Glutamatergic neuron (in vitro differentiated cells): ENCODE data around the gene RCOR1. TPM values are rescaled to one million over a fixed set of nuclear protein-coding genes. Genes with fewer than 3 reads are reported as not detected.

Experiments
- DNase-seq: peaks from one replicate; pipeline ENCODE4 v3.0.0; 2022
- H3K27ac Mint-ChIP-seq: one replicate; pipeline ENCODE4 v1.8.0; 2020; ENCODE audit warnings: mild to moderate bottlenecking, mixed read lengths, inconsistent platforms; ENCODE audit not compliant: unreplicated experiment
- H3K27me3 Mint-ChIP-seq: one replicate; pipeline ENCODE4 v1.8.0; 2020; ENCODE audit warnings: mild to moderate bottlenecking, moderate library complexity, mixed read lengths, inconsistent platforms; ENCODE audit not compliant: unreplicated experiment
- H3K36me3 Mint-ChIP-seq: one replicate; pipeline ENCODE4 v1.8.0; 2020; ENCODE audit warnings: mild to moderate bottlenecking, mixed read lengths, inconsistent platforms; ENCODE audit not compliant: unreplicated experiment
- H3K4me1 Mint-ChIP-seq: one replicate; pipeline ENCODE4 v1.8.0; 2020; ENCODE audit warnings: mild to moderate bottlenecking, low read depth, mixed read lengths, inconsistent platforms; ENCODE audit not compliant: unreplicated experiment
- H3K4me3 Mint-ChIP-seq: one replicate; pipeline ENCODE4 v1.8.0; 2020; ENCODE audit warnings: mild to moderate bottlenecking, mixed read lengths, inconsistent platforms; ENCODE audit not compliant: unreplicated experiment
- H3K9me3 Mint-ChIP-seq: one replicate; pipeline ENCODE4 v1.8.0; 2020; ENCODE audit warnings: mild to moderate bottlenecking, moderate library complexity, mixed read lengths, inconsistent platforms; ENCODE audit not compliant: unreplicated experiment
- total RNA-seq: library from RNA; stranded (reverse); fragmentation: NEBNext Ultra II Directional; extraction: Animal tissue kit (Norgen Biotek cat#: 25700); gene quantifications from one replicate; pipeline ENCODE4 v1.2.1, GENCODE V29; 2021; ENCODE audit not compliant: unreplicated experiment
- TF ChIP-seq, protein P1 (sequence below): fragments of 200-600 bp; sonication (generic); IDR thresholded peaks from one replicate; pipeline ENCODE4 v1.5.0; 2021; ENCODE audit not compliant: partially characterized antibody, unreplicated experiment

The RCOR1 gene
- total RNA-seq, 1 donor from 2014 or later, result 14.3 TPM

DNA sequence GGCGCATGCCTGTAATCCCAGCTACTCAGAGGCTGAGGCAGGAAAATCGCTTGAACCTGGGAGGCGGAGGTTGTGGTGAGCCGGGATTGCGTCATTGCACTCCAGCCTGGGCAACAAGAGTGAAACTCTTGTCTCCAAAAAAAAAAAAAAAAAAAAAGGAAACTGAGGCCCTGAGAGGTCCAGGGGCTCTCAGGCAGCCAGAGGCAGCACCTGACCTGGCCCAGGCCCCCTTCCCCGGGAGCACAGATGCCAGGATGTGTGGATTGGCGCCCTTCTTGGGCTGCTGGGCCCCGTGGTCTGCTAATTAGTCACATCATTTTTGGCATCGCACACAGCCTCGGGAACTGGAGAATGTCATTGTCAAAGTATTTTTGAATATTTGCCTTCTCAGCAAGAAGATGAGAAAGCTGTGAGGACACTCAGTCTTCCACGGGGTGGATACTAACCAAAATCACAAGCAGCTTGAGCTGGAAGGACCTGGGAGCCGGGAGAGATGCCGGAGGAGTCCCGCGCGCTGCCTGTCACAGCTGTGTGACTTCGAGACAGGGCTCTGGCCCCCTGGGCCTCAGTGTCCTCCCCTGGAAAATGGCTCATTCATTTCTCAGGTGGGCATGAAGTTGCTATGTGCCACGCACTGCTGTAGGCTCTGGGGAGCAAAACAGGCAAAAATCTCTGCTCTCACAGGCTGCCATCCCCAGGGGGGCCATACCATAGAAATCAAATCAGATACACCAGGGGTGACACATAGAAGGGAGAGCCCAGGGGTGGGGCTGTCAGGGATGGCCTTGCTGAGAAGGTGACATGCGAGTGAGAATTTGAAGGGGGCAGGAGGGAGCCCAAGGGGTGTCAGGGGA is 12.5 kb upstream of the RCOR1 start:
- Mint-ChIP-seq H3K9me3 (no peaks in the 10 kb centered on the region), H3K36me3 (no peaks in the 10 kb centered on the region), H3K4me1 (no peaks in the 10 kb centered on the region), H3K4me3 (no peak overlapping the region), H3K27me3 (peaks cover 3% of the 10 kb centered on the region), H3K27ac (no peak overlapping the region)
- DNase-seq, result no peak
- TF ChIP-seq, protein P1, sequence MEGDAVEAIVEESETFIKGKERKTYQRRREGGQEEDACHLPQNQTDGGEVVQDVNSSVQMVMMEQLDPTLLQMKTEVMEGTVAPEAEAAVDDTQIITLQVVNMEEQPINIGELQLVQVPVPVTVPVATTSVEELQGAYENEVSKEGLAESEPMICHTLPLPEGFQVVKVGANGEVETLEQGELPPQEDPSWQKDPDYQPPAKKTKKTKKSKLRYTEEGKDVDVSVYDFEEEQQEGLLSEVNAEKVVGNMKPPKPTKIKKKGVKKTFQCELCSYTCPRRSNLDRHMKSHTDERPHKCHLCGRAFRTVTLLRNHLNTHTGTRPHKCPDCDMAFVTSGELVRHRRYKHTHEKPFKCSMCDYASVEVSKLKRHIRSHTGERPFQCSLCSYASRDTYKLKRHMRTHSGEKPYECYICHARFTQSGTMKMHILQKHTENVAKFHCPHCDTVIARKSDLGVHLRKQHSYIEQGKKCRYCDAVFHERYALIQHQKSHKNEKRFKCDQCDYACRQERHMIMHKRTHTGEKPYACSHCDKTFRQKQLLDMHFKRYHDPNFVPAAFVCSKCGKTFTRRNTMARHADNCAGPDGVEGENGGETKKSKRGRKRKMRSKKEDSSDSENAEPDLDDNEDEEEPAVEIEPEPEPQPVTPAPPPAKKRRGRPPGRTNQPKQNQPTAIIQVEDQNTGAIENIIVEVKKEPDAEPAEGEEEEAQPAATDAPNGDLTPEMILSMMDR, result no peak

DNA sequence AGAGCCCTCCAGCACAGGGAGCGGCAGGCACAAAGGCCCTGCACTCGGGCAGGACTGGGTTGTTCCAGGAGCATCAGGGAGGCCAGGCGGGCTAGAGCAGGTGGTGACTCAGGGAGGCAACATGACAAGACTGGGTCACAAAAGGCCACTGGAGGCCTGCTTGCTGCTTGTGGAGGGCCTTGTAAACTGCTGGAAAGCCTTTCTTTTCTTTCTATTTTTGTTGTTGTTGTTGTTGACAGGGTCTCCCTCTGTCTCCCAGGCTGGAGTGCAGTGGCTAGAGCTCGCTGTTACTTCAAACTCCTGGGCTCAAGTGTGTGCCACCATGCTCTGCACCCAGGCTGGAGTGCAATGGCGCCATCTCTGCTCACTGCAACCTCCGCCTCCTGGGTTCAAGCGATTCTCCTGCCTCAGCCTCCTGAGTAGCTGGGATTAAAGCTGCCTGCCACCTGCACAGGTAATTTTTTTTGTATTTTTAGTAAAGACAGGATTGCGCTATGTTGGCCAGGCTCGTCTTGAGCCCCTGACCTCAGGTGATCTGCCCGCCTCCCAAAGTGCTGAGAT is 11.8 kb upstream of the RCOR1 start:
- TF ChIP-seq, protein P1, result no peak
- Mint-ChIP-seq H3K4me3 (no peak overlapping the region), H3K27me3 (peaks cover 3% of the 10 kb centered on the region), H3K27ac (no peak overlapping the region), H3K36me3 (no peaks in the 10 kb centered on the region), H3K4me1 (no peaks in the 10 kb centered on the region), H3K9me3 (no peaks in the 10 kb centered on the region)
- DNase-seq, result no peak

DNA sequence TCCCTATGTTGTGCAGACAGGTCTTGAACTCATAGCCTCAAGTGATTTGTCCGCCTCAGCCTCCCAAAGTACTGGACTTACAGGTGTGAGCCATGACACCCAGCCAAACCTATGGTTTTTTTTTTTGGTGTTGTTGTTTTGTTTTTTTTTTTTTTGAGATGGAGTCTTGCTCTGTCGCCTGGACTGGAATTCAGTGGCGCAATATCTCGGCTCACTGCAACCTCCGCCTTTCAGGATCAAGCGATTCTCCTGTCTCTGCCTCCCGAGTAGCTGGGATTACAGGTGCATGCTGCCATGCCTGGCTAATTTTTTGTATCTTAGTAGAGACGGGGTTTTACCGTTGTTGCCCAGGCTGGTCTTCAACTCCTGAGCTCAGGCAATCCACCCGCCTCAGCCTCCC is 11.3 kb upstream of the RCOR1 start:
- no peaks in the 10 kb centered on the region for H3K4me1 Mint-ChIP-seq
- H3K36me3 Mint-ChIP-seq, result no peaks in the 10 kb centered on the region
- TF ChIP-seq, protein P1, result no peak
- H3K27ac Mint-ChIP-seq, result no peak overlapping the region
- peaks cover 3% of the 10 kb centered on the region for H3K27me3 Mint-ChIP-seq
- DNase-seq, result no peak
- no peak overlapping the region for H3K4me3 Mint-ChIP-seq
- no peaks in the 10 kb centered on the region for H3K9me3 Mint-ChIP-seq

DNA sequence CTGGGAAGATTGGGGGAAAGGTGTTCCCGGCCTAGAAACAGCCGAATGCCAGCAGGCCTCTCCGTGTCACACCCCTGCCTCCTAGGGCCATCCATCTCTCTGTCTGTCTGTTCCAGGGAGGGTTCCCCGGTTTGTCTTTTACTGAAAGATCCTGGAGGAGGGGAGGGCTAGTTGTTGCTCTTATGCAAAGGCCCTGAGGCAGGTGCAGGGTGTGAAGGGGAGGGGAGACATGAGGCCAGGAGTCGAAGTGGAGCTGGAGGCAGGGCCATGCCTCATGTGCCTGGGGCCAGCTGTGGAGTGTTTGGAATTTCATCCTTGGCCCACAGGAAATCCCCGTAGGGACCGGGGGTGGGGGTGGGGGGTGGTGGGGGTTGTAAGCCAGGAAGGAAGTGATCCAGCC is 8.7 kb upstream of the RCOR1 start:
- Mint-ChIP-seq H3K4me1 (no peaks in the 10 kb centered on the region), H3K4me3 (no peak overlapping the region), H3K27me3 (peaks cover 1% of the 10 kb centered on the region), H3K9me3 (peaks cover 2% of the 10 kb centered on the region), H3K27ac (no peak overlapping the region), H3K36me3 (no peaks in the 10 kb centered on the region)
- DNase-seq, result no peak
- TF ChIP-seq, protein P1, result no peak
